ENCODE measurements around the gene CEP76. TPM values are rescaled to one million over a fixed set of nuclear protein-coding genes. Genes with fewer than 3 reads are reported as not detected.

The CEP76 gene
- total RNA-seq, 1 donor = 10.1 TPM

- Histone ChIP-seq H3K4me3 (ENCODE audit: insufficient read depth, low read length) (no peak overlapping the region), H3K9me3 (ENCODE audit: low read depth, low read length) (no peaks in the 10 kb centered on the region), H4K20me1 (ENCODE audit: insufficient read depth, low read length) (no peaks in the 10 kb centered on the region), H3K27me3 (ENCODE audit: insufficient read depth, low read length) (no peaks in the 10 kb centered on the region), H3K79me2 (ENCODE audit: insufficient read depth, low read length) (no peaks in the 10 kb centered on the region), H3K27ac (ENCODE audit: low read depth, low read length) (no peak overlapping the region), H3K36me3 (ENCODE audit: insufficient read depth, low read length) (peaks cover 1% of the 10 kb centered on the region), H3K4me1 (ENCODE audit: insufficient read depth, low read length) (peaks cover 4% of the 10 kb centered on the region), H3K4me2 (ENCODE audit: insufficient read depth, low read length) (no peak overlapping the region), H2AFZ (ENCODE audit: low read length) (no peak overlapping the region)
- no peak for DNase-seq (ENCODE audit: insufficient read length, low spot score, missing footprints)
- TF ChIP-seq CTCF (IDR thresholded peaks at IDR 0.05; ENCODE audit: extremely low read depth, low read depth, low read length) = no peak
Measured at GRCh38 chr18:12668041-12668440, 34.5 kb downstream of the CEP76 start.

- Histone ChIP-seq H3K4me1 (ENCODE audit: insufficient read depth, low read length) (peaks cover 4% of the 10 kb centered on the region), H3K79me2 (ENCODE audit: insufficient read depth, low read length) (peaks cover 21% of the 10 kb centered on the region), H3K36me3 (ENCODE audit: insufficient read depth, low read length) (no peaks in the 10 kb centered on the region), H3K4me2 (ENCODE audit: insufficient read depth, low read length) (no peak overlapping the region), H3K9me3 (ENCODE audit: low read depth, low read length) (no peaks in the 10 kb centered on the region), H4K20me1 (ENCODE audit: insufficient read depth, low read length) (no peaks in the 10 kb centered on the region), H2AFZ (ENCODE audit: low read length) (no peak overlapping the region), H3K4me3 (ENCODE audit: insufficient read depth, low read length) (no peak overlapping the region), H3K27ac (ENCODE audit: low read depth, low read length) (no peak overlapping the region), H3K27me3 (ENCODE audit: insufficient read depth, low read length) (no peaks in the 10 kb centered on the region)
- peak; percentile 96 for DNase-seq (ENCODE audit: insufficient read length, low spot score, missing footprints)
- peak; percentile 89 for TF ChIP-seq CTCF (IDR thresholded peaks at IDR 0.05; ENCODE audit: extremely low read depth, low read depth, low read length)
Measured at GRCh38 chr18:12659904-12660605, 42.5 kb downstream of the CEP76 start.

GRCh38 chr18:12658426-12659138, 43.9 kb downstream of the CEP76 start:
- no peak overlapping the region for H3K27ac ChIP-seq (ENCODE audit: low read depth, low read length)

More at GRCh38 chr18:12658426-12659138, 43.9 kb downstream of the CEP76 start:
- no peaks in the 10 kb centered on the region for H3K27me3 ChIP-seq (ENCODE audit: insufficient read depth, low read length)
- DNase-seq (ENCODE audit: insufficient read length, low spot score, missing footprints) = peak; percentile 91
- TF ChIP-seq CTCF (IDR thresholded peaks at IDR 0.05; ENCODE audit: extremely low read depth, low read depth, low read length) = no peak
- no peaks in the 10 kb centered on the region for H3K9me3 ChIP-seq (ENCODE audit: low read depth, low read length)
- peak overlapping the region; percentile 83 for H2AFZ ChIP-seq (ENCODE audit: low read length)
- H3K4me3 ChIP-seq (ENCODE audit: insufficient read depth, low read length) = peak overlapping the region; percentile 93
- peaks cover 7% of the 10 kb centered on the region for H3K4me1 ChIP-seq (ENCODE audit: insufficient read depth, low read length)
- peaks cover 4% of the 10 kb centered on the region for H4K20me1 ChIP-seq (ENCODE audit: insufficient read depth, low read length)
- H3K4me2 ChIP-seq (ENCODE audit: insufficient read depth, low read length) = peak overlapping the region; percentile 91
- H3K79me2 ChIP-seq (ENCODE audit: insufficient read depth, low read length) = peaks cover 35% of the 10 kb centered on the region
- H3K36me3 ChIP-seq (ENCODE audit: insufficient read depth, low read length) = no peaks in the 10 kb centered on the region
